Retinal pigment epithelial cell (primary cell): ENCODE data around the gene INPP1.
"Not testable (repeated sequence)": the region's sequence is repeated elsewhere in the genome, so short reads cannot be mapped to it uniquely, and the experiment has no call there.

Experiments used
- DNase-seq: peaks from one replicate; pipeline ENCODE4 v3.0.0-alpha.2; 2010; ENCODE audit warnings: low read depth
- H3K4me3 ChIP-seq: 2 replicates; pipeline ENCODE4 v1.5.1; 2011; ENCODE audit warnings: mild to moderate bottlenecking, low read length, control low read depth, moderate library complexity
- CTCF ChIP-seq: conservative IDR thresholded peaks from 2 replicates; pipeline ENCODE4 v1.5.1; 2011; ENCODE audit warnings: low read depth, low read length, control low read depth, inconsistent platforms

The INPP1 gene

GRCh38 chr2:190343536-190344275 lies at the start of gene INPP1:
Gene INPP1 (plus strand): TSS chr2:190343589. CDS start chr2:190360103, 16,514 bp downstream.
- DNase-seq = no peak
- no peak for TF ChIP-seq CTCF
- H3K4me3 ChIP-seq = peak within 1 kb of the TSS; percentile 62

- DNase-seq = not testable (repeated sequence)
Measured at GRCh38 chr2:190297880-190298279, 45.5 kb upstream of the INPP1 start.

GRCh38 chr2:190301032-190301431 lies 42.4 kb upstream of the INPP1 start:
- no peak for TF ChIP-seq CTCF
- H3K4me3 ChIP-seq = no peak overlapping the region
- no peak for DNase-seq

More at GRCh38 chr2:190297880-190298279, 45.5 kb upstream of the INPP1 start:
- not testable (repeated sequence) for H3K4me3 ChIP-seq

- TF ChIP-seq CTCF = no peak
- no peak for DNase-seq
- H3K4me3 ChIP-seq = no peak overlapping the region
Measured at GRCh38 chr2:190302052-190302451, 41.3 kb upstream of the INPP1 start.

- DNase-seq = no peak
- no peak overlapping the region for H3K4me3 ChIP-seq
- no peak for TF ChIP-seq CTCF
Measured at GRCh38 chr2:190303647-190304046, 39.7 kb upstream of the INPP1 start.

- DNase-seq = no peak
- H3K4me3 ChIP-seq = no peak overlapping the region
- no peak for TF ChIP-seq CTCF
Measured at GRCh38 chr2:190304404-190304803, 39.0 kb upstream of the INPP1 start.

GRCh38 chr2:190308031-190308430 lies 35.4 kb upstream of the INPP1 start:
- no peak overlapping the region for H3K4me3 ChIP-seq
- no peak for DNase-seq
- no peak for TF ChIP-seq CTCF
